OCI-LY7 (cell line): ENCODE results near the gene SCGB1D4. TPM values are rescaled to one million over a fixed set of nuclear protein-coding genes. Genes with fewer than 3 reads are reported as not detected.
"Not testable (repeated sequence)": the region's sequence is repeated elsewhere in the genome, so short reads cannot be mapped to it uniquely, and the experiment has no call there.

ENCODE experiments used
- Bru-seq: library from RNA; stranded (reverse); fragments of 400-500 nt; gene quantifications from one replicate; lab custom pipeline; 2021; lab: Mats Ljungman, UMichigan
- BruChase-seq, 2 experiments: library from RNA; stranded (reverse); fragments of 400-500 nt; gene quantifications; one replicate each; lab custom pipeline; 2021; lab: Mats Ljungman, UMichigan
- BruUV-seq: library from RNA; stranded (reverse); fragments of 400-500 nt; replicated peaks from 2 replicates; lab custom pipeline; 2021; lab: Mats Ljungman, UMichigan
- CTCF ChIA-PET: fragments of 300-600 bp; sonication (Branson Sonifier 250); formaldehyde crosslinking; loops from one replicate; lab custom pipeline; 2022; ENCODE audit warnings: antibody characterized with exemption; ENCODE audit not compliant: unreplicated experiment; lab: Charles Lee
- POLR2A ChIA-PET: fragments of 300-600 bp; sonication (Branson Sonifier 250); formaldehyde crosslinking; loops from one replicate; lab custom pipeline; 2022; ENCODE audit warnings: antibody characterized with exemption; lab: Charles Lee
- DNase-seq: peaks from one replicate; pipeline ENCODE4 v3.0.0-alpha.2; 2015; ENCODE audit warnings: low spot score
- H2AFZ ChIP-seq: fragments of 200-600 bp; sonication (generic), shearing (Covaris generic); 2 replicates; pipeline ENCODE4 v1.6.1; 2014; ENCODE audit warnings: mild to moderate bottlenecking, antibody characterized with exemption, low read length, moderate library complexity
- H3K27ac ChIP-seq: fragments of 200-600 bp; sonication (generic); 2 replicates; pipeline ENCODE4 v1.5.1; 2014; ENCODE audit warnings: mixed run types, low read depth, mild to moderate bottlenecking, moderate library complexity, low read length, inconsistent platforms; ENCODE audit not compliant: poor library complexity, severe bottlenecking
- H3K36me3 ChIP-seq: fragments of 200-600 bp; sonication (generic); 2 replicates; pipeline ENCODE4 v1.6.1; 2014; ENCODE audit warnings: mild to moderate bottlenecking, antibody characterized with exemption, low read length, moderate library complexity, mixed read lengths; ENCODE audit not compliant: insufficient read depth
- H3K4me1 ChIP-seq: fragments of 200-600 bp; sonication (generic); 2 replicates; pipeline ENCODE4 v1.5.1; 2014; ENCODE audit warnings: mild to moderate bottlenecking, low read length; ENCODE audit not compliant: insufficient read depth, poor library complexity, severe bottlenecking
- H3K4me2 ChIP-seq: fragments of 200-600 bp; sonication (generic); 2 replicates; pipeline ENCODE4 v1.6.1; 2014; ENCODE audit warnings: mild to moderate bottlenecking, low read length
- H3K4me3 ChIP-seq: fragments of 200-600 bp; sonication (generic); 2 replicates; pipeline ENCODE4 v1.5.1; 2014; ENCODE audit warnings: mild to moderate bottlenecking, low read depth, low read length; ENCODE audit not compliant: poor library complexity, severe bottlenecking
- H3K79me2 ChIP-seq: fragments of 200-600 bp; sonication (generic); 2 replicates; pipeline ENCODE4 v1.6.1; 2016; ENCODE audit warnings: low read depth, mild to moderate bottlenecking, low read length, moderate library complexity, mixed read lengths; ENCODE audit not compliant: insufficient read depth
- H3K9me2 ChIP-seq: fragments of 200-600 bp; sonication (generic); 2 replicates; pipeline ENCODE4 v1.6.1; 2016; ENCODE audit warnings: mild to moderate bottlenecking, low read length, mixed read lengths; ENCODE audit not compliant: insufficient read depth
- H3K9me3 ChIP-seq: fragments of 200-600 bp; sonication (generic); 2 replicates; pipeline ENCODE4 v1.6.1; 2014; ENCODE audit warnings: mild to moderate bottlenecking, mixed run types, low read length, mixed read lengths
- H4K20me1 ChIP-seq: fragments of 200-600 bp; sonication (generic); 2 replicates; pipeline ENCODE4 v1.6.1; 2014; ENCODE audit warnings: mild to moderate bottlenecking, antibody characterized with exemption, low read length, moderate library complexity, mixed read lengths; ENCODE audit not compliant: insufficient read depth
- EZH2phosphoT487 ChIP-seq: fragments of 200-600 bp; sonication (generic); IDR thresholded peaks from 2 replicates; pipeline ENCODE4 v1.6.1; 2018; ENCODE audit warnings: low read depth, borderline replicate concordance, mild to moderate bottlenecking, mixed run types, antibody characterized with exemption, low read length, moderate library complexity, mixed read lengths
- intact Hi-C: fragments of 100-400 bp; cut with micrococcal nuclease; formaldehyde crosslinking; loops from one replicate; pipeline ENCODE4 v1.10.0; 2022; ENCODE audit not compliant: unreplicated experiment
- long read RNA-seq: library from polyadenylated mRNA; stranded (forward); transcript quantifications from one replicate; pipeline ENCODE4 v2.0.0, GENCODE V29; 2022
- total RNA-seq, 2 experiments: library from RNA; depleted of rRNA in 1 of 2; stranded (reverse); fragments of >200 nt in 1 of 2; shearing (Covaris generic) in 1 of 2; gene quantifications; 2 replicates each; pipeline ENCODE4 v1.2.3, GENCODE V29; 2014 to 2022
- TF ChIP-seq, protein P1 (sequence below): fragments of 200-600 bp; sonication (generic); conservative IDR thresholded peaks from 2 replicates; pipeline ENCODE4 v1.5.1; 2014; ENCODE audit warnings: mild to moderate bottlenecking, antibody characterized with exemption, low read length, moderate library complexity, mixed read lengths

Gene SCGB1D4, protein sequence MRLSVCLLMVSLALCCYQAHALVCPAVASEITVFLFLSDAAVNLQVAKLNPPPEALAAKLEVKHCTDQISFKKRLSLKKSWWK
- total RNA-seq (2014; rRNA removed; shearing (Covaris generic)) (not detected in 2 replicates), total RNA-seq (2022) (not detected in 2 replicates), Bru-seq, nascent RNA (not detected), BruChase-seq, experiment 1, labeled RNA remaining after a 6-hour chase (not detected), BruChase-seq, experiment 2, labeled RNA remaining after a 2-hour chase (not detected)
- long read RNA-seq = 0 reads

GRCh38 chr11:62298975-62299374 lies at the start of gene SCGB1D4:
SCGB1D4 (minus strand) TSS chr11:62299075; CDS start chr11:62299010, 65 bp downstream.
- Histone ChIP-seq H3K4me1 (no peaks in the 10 kb centered on the region), H3K9me2 (no peaks in the 10 kb centered on the region), H3K4me2 (no peak within 1 kb of the TSS), H3K4me3 (no peak within 1 kb of the TSS), H3K27ac (no peak within 1 kb of the TSS), H3K9me3 (no peaks in the 10 kb centered on the region), H3K79me2 (no peaks in the 10 kb centered on the region), H3K36me3 (no peaks in the 10 kb centered on the region), H4K20me1 (no peaks in the 10 kb centered on the region), H2AFZ (no peak within 1 kb of the TSS)
- DNase-seq = no peak
- no TSS peak for BruUV-seq
- ChIA-PET CTCF (no interaction called here), POLR2A (interaction anchor here (1.1 to 1.2 kb wide), 2 partner anchors 11 to 13 kb away, joined by 3 to 4 read pairs; no protein-coding TSS in a partner anchor)
- TF ChIP-seq EZH2phosphoT487 = no peak
- TF ChIP-seq, protein P1, sequence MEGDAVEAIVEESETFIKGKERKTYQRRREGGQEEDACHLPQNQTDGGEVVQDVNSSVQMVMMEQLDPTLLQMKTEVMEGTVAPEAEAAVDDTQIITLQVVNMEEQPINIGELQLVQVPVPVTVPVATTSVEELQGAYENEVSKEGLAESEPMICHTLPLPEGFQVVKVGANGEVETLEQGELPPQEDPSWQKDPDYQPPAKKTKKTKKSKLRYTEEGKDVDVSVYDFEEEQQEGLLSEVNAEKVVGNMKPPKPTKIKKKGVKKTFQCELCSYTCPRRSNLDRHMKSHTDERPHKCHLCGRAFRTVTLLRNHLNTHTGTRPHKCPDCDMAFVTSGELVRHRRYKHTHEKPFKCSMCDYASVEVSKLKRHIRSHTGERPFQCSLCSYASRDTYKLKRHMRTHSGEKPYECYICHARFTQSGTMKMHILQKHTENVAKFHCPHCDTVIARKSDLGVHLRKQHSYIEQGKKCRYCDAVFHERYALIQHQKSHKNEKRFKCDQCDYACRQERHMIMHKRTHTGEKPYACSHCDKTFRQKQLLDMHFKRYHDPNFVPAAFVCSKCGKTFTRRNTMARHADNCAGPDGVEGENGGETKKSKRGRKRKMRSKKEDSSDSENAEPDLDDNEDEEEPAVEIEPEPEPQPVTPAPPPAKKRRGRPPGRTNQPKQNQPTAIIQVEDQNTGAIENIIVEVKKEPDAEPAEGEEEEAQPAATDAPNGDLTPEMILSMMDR = no peak
- intact Hi-C loops = no loop called here

DNA sequence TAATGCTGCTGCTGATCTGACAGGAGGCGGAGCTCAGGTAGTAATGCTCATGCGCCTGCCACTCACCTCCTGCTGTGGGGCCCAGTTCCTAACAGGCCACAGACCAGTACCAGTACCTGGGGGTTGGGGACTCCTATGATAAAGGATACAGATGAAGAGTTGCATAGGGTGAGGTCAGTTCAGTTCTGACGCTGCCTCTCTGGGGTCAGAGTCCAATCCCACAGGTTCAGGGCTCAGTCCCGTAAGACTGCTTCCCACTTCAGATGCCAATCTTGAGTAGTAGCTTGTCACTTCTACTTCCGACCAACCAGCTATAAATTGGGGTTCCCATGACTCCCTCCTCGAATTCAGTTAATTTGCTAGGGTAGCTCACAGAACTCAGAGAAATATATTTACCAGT lies 47.0 kb upstream of the SCGB1D4 start:
- no TSS peak for BruUV-seq
- Histone ChIP-seq H4K20me1 (no peaks in the 10 kb centered on the region), H3K9me3 (no peaks in the 10 kb centered on the region), H2AFZ (no peak overlapping the region), H3K4me1 (no peaks in the 10 kb centered on the region), H3K79me2 (no peaks in the 10 kb centered on the region), H3K4me2 (no peak overlapping the region), H3K36me3 (no peaks in the 10 kb centered on the region), H3K4me3 (no peak overlapping the region), H3K27ac (no peak overlapping the region), H3K9me2 (no peaks in the 10 kb centered on the region)
- intact Hi-C loops = no loop called here
- POLR2A ChIA-PET = interaction anchor here (0.5 kb wide), 1 partner anchor 223 kb away, joined by 3 read pairs; no protein-coding TSS in a partner anchor
- TF ChIP-seq, protein P1 = no peak
- TF ChIP-seq EZH2phosphoT487 = no peak
- DNase-seq = no peak
- CTCF ChIA-PET = no interaction called here

GRCh38 chr11:62344210-62344609 lies 45.3 kb upstream of the SCGB1D4 start:
- Histone ChIP-seq H3K9me2 (no peaks in the 10 kb centered on the region), H4K20me1 (no peaks in the 10 kb centered on the region), H3K36me3 (no peaks in the 10 kb centered on the region), H2AFZ (no peak overlapping the region), H3K4me2 (no peak overlapping the region), H3K9me3 (no peaks in the 10 kb centered on the region), H3K4me1 (no peaks in the 10 kb centered on the region), H3K4me3 (no peak overlapping the region), H3K27ac (no peak overlapping the region), H3K79me2 (no peaks in the 10 kb centered on the region)
- intact Hi-C loops = no loop called here
- ChIA-PET CTCF (no interaction called here), POLR2A (no interaction called here)
- TF ChIP-seq, protein P1 = no peak
- TF ChIP-seq EZH2phosphoT487 = no peak
- no peak for DNase-seq
- no TSS peak for BruUV-seq

- intact Hi-C loops, H3K4me3 ChIP-seq, H3K79me2 ChIP-seq, BruUV-seq, H3K4me1 ChIP-seq, CTCF ChIA-PET, H3K4me2 ChIP-seq, H2AFZ ChIP-seq, H4K20me1 ChIP-seq, H3K9me2 ChIP-seq, DNase-seq, H3K27ac ChIP-seq, H3K36me3 ChIP-seq, H3K9me3 ChIP-seq: not testable (repeated sequence)
- POLR2A ChIA-PET = interaction anchor here (0.5 kb wide), 1 partner anchor 28 kb away, joined by 4 read pairs; no protein-coding TSS in a partner anchor
Observed at GRCh38 chr11:62343646-62344190, 44.8 kb upstream of the SCGB1D4 start.
